Measurements from ENCODE around the gene CERK. TPM values are rescaled to one million over a fixed set of nuclear protein-coding genes. Genes with fewer than 3 reads are reported as not detected.

CERK gene
- total and polyA plus RNA-seq, 2 of the 8 experiments (the other 6 are each of a cell fraction or from before 2014, with no cell fraction given) = 26.6 to 59.0 TPM

GRCh38 chr22:46728470-46728869 is 9.6 kb downstream of the CERK start:
- H2AFZ ChIP-seq (ENCODE audit: low read length) = no peak overlapping the region
- H2BK20ac ChIP-seq (ENCODE audit: low read length) = no peak overlapping the region
- H3K9me3 ChIP-seq (ENCODE audit: insufficient read depth in 2 of 2, low read depth in 1 of 2, low read length in 1 of 2) = no peaks in the 10 kb centered on the region
- no peak for FAIRE-seq
- no peak overlapping the region for H3K4ac ChIP-seq (replicated peaks; ENCODE audit: insufficient read length, low read depth, low read length)
- no peak overlapping the region for H3K18ac ChIP-seq (ENCODE audit: extremely low read depth, low read length)
- H3K27ac ChIP-seq (ENCODE audit: low read depth, low read length) = no peak overlapping the region
- no peak overlapping the region for H2BK120ac ChIP-seq (replicated peaks; ENCODE audit: low read depth, low read length)
- DNase-seq (ENCODE audit: low read depth in 1 of 2, low spot score in 2 of 2) = no peak
- peaks cover 0 to 30% of the 10 kb centered on the region in 2 experiments; a peak in 3 of 4 replicates for H3K79me2 ChIP-seq (ENCODE audit: control insufficient read depth in 1 of 2, insufficient read depth in 2 of 2, low read length in 2 of 2)
- no peak overlapping the region for H3K4me2 ChIP-seq (ENCODE audit: insufficient read depth in 1 of 2, low read depth in 2 of 2, low read length in 2 of 2)
- H3K14ac ChIP-seq (ENCODE audit: insufficient read length) = no peak overlapping the region
- ChIA-PET CTCF (ENCODE audit: partially characterized antibody) (interaction anchor here (0.6 kb wide), 1 partner anchor 8 kb away, joined by 3 read pairs; no protein-coding TSS in a partner anchor), POLR2A (ENCODE audit: partially characterized antibody) (interaction anchor here (0.7 to 2.4 kb wide), 3 partner anchors 8 to 41 kb away, joined by 3 to 11 read pairs (median 3); partner anchors contain the start of gene TBC1D22A)
- WGBS, 2 experiments (ENCODE audit: extremely low coverage in 1 of 2, insufficient coverage in 1 of 2, insufficient read length in 1 of 2, insufficient replicate concordance in 2 of 2, low coverage in 1 of 2, low lambda C conversion rate in 2 of 2, missing lambda C conversion rate in 1 of 2) = 92% methylated on average over 10 of the region's 11 CpGs; no CpG with 5 or more reads in 1 of the 2 experiments
- no peak for TF ChIP-seq ATF2 (IDR thresholded peaks at IDR 0.05; ENCODE audit: low read length)
- H2BK15ac ChIP-seq (ENCODE audit: low read length) = no peak overlapping the region
- H3K23me2 ChIP-seq (ENCODE audit: low read depth, low read length) = no peaks in the 10 kb centered on the region
- H4K8ac ChIP-seq (ENCODE audit: extremely low read depth, insufficient read depth, low read length) = peak overlapping the region; percentile 65; the same call in 1 of the 2 replicates
- H3K36me3 ChIP-seq (ENCODE audit: control insufficient read depth in 2 of 4, insufficient read depth in 4 of 4, low read length in 3 of 4) = no peaks in the 10 kb centered on the region
- H3K56ac ChIP-seq (replicated peaks; ENCODE audit: insufficient read length, low read depth, low read length) = no peak overlapping the region
- H2AK5ac ChIP-seq (ENCODE audit: low read depth, low read length) = no peak overlapping the region
- H3K27me3 ChIP-seq (replicated peaks in 1 of 4; ENCODE audit: control insufficient read depth in 3 of 4, extremely low read depth in 1 of 4, insufficient read depth in 3 of 4, low read length in 3 of 4) = no peaks in the 10 kb centered on the region
- H2BK12ac ChIP-seq (ENCODE audit: low read depth, low read length) = no peak overlapping the region
- peaks cover 17% of the 10 kb centered on the region for H3K79me1 ChIP-seq (ENCODE audit: low read depth, low read length)
- no peak overlapping the region for H3K23ac ChIP-seq (ENCODE audit: insufficient read length)
- peaks cover 0 to 32% of the 10 kb centered on the region in 2 experiments for H4K20me1 ChIP-seq (replicated peaks in 1 of 2; ENCODE audit: control insufficient read depth in 1 of 2, insufficient read depth in 2 of 2, low read length in 2 of 2)
- H3K4me3 ChIP-seq (ENCODE audit: extremely low read depth in 1 of 4, insufficient read depth in 2 of 4, low read depth in 3 of 4, low read length in 4 of 4) = no peak overlapping the region
- H4K5ac ChIP-seq (ENCODE audit: insufficient read length, low read depth, low read length) = no peak overlapping the region
- no peak overlapping the region for H4K91ac ChIP-seq (replicated peaks; ENCODE audit: insufficient read length, low read length)
- H2BK5ac ChIP-seq (ENCODE audit: low read depth, low read length) = no peak overlapping the region
- H3K4me1 ChIP-seq (replicated peaks in 1 of 4; ENCODE audit: control insufficient read depth in 3 of 4, insufficient read depth in 4 of 4, low read length in 3 of 4) = peaks cover 0 to 11% (median 9%) of the 10 kb centered on the region in 4 experiments; a peak in 6 of 7 replicates
- no peak overlapping the region for H3K9ac ChIP-seq (replicated peaks in 1 of 4; ENCODE audit: extremely low read depth in 1 of 4, low read depth in 3 of 4, low read length in 3 of 4)

Measured in H1 (cell line).